Esophagus muscularis mucosa (tissue), 3 donors: ENCODE measurements around the gene PDXP.

Experiments used
- POLR2A ChIP-seq: fragments of 450-650 bp; IDR thresholded peaks from one replicate; pipeline ENCODE4 v1.6.1; 2017; ENCODE audit warnings: antibody characterized with exemption, moderate library complexity, mild to moderate bottlenecking, low read depth
- TF ChIP-seq, protein P1 (sequence below), 3 experiments: fragments of 200-600 bp in 2 of 3; fragments of 450-650 bp in 1 of 3; sonication (generic) in 2 of 3; IDR thresholded peaks; one replicate each; pipeline ENCODE4 v1.5.1; 2017 to 2019; ENCODE audit warnings: antibody characterized with exemption in 3 of 3, mild to moderate bottlenecking in 2 of 3, moderate library complexity in 1 of 3

DNA sequence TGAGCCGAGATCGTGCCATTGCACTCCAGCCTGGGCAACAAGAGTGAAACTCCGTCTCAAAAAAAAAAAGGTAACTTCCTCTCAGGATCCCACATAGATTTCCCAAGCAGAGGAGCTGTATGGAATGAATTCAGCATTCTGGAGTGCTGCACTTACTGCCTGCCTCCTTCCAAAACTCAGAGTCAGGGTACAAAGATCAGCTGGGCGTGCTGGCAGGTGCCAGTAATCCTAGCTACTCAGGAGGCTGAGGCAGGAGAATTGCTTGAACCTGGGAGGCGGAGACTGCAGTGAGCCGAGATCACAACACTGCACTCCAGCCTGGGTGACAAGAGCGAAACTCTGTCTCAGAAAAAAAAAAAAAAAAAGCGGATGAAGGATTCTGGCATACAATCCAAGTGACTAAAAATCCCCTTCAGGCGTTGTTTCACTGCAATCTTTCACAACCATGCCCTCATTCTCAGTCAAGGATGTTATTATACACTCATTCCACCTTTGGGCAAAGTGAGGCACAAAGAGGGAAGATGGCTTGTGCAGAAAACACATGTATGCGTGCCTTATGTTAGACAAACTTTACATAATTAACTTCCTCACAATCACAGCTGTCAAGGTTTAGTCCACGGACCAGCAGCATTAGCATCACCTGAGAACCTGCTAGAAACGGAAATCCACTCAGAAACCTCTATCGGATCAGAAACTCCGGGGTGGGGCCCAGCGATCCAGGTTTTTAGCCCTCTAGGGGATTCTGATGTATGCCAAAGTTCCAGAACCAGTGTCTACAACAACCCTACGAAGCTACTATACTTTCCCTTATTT is 26.5 kb downstream of the PDXP start:
- TF ChIP-seq, protein P1, sequence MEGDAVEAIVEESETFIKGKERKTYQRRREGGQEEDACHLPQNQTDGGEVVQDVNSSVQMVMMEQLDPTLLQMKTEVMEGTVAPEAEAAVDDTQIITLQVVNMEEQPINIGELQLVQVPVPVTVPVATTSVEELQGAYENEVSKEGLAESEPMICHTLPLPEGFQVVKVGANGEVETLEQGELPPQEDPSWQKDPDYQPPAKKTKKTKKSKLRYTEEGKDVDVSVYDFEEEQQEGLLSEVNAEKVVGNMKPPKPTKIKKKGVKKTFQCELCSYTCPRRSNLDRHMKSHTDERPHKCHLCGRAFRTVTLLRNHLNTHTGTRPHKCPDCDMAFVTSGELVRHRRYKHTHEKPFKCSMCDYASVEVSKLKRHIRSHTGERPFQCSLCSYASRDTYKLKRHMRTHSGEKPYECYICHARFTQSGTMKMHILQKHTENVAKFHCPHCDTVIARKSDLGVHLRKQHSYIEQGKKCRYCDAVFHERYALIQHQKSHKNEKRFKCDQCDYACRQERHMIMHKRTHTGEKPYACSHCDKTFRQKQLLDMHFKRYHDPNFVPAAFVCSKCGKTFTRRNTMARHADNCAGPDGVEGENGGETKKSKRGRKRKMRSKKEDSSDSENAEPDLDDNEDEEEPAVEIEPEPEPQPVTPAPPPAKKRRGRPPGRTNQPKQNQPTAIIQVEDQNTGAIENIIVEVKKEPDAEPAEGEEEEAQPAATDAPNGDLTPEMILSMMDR (IDR thresholded peaks at IDR 0.05), result no peak
- no peak for TF ChIP-seq POLR2A
